ENCODE measurements around the gene DBI. TPM values are rescaled to one million over a fixed set of nuclear protein-coding genes. Genes with fewer than 3 reads are reported as not detected.

The DBI gene
- total RNA-seq, 2 experiments from 2014 or later = 23.6 to 27.4 TPM

DNA sequence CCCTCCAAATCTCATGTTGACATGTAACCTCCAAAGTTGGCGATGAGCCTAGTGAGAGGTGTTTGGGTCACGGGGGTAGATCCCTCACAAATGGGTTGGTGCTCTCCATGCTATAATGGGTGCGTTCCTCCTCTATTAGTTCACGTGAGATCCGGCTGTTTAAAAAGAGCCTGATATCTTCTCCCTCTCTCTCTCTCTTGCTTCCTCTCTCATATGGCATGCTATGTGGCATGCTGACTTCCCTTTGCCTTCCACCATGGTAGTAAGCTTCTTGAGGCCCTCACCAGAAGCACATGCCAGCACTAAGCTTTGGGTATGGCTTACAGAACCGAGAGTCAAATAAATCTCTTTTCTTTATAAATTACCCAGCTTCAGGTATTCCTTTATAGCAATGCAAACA is 39.3 kb upstream of the DBI start:
- DNase-seq (no peak), ATAC-seq (ENCODE audit: poor library complexity) (no peak)
- no peak overlapping the region for H3K4me3 Mint-ChIP-seq
- Histone ChIP-seq H3K4me3 (ENCODE audit: low read length) (no peak overlapping the region), H3K4me1 (ENCODE audit: insufficient read depth, low read length) (no peaks in the 10 kb centered on the region), H3K9me3 (ENCODE audit: control insufficient read depth in 1 of 2, insufficient read depth in 1 of 2, low read length in 2 of 2) (no peaks in the 10 kb centered on the region), H3K27me3 (ENCODE audit: control insufficient read depth in 1 of 2, insufficient read depth in 2 of 2, low read length in 2 of 2) (no peaks in the 10 kb centered on the region), H3K27ac (ENCODE audit: low read depth in 1 of 2, low read length in 2 of 2) (no peak overlapping the region), H3K36me3 (ENCODE audit: insufficient read depth, low read length) (no peaks in the 10 kb centered on the region)
- no peak overlapping the region for H3K27ac Mint-ChIP-seq
- POLR2A ChIA-PET = no interaction called here
- no peaks in the 10 kb centered on the region for H3K9me3 Mint-ChIP-seq
- intact Hi-C loops (cut with DNase I, micrococcal nuclease) = no loop called here
- H3K4me1 Mint-ChIP-seq (ENCODE audit: low read depth) = no peaks in the 10 kb centered on the region
- CTCF ChIA-PET = interaction anchor here (0.8 kb wide), 1 partner anchor 16 kb away, joined by 4 read pairs; no protein-coding TSS in a partner anchor
- H3K27me3 Mint-ChIP-seq = no peaks in the 10 kb centered on the region
- TF ChIP-seq, protein P1, sequence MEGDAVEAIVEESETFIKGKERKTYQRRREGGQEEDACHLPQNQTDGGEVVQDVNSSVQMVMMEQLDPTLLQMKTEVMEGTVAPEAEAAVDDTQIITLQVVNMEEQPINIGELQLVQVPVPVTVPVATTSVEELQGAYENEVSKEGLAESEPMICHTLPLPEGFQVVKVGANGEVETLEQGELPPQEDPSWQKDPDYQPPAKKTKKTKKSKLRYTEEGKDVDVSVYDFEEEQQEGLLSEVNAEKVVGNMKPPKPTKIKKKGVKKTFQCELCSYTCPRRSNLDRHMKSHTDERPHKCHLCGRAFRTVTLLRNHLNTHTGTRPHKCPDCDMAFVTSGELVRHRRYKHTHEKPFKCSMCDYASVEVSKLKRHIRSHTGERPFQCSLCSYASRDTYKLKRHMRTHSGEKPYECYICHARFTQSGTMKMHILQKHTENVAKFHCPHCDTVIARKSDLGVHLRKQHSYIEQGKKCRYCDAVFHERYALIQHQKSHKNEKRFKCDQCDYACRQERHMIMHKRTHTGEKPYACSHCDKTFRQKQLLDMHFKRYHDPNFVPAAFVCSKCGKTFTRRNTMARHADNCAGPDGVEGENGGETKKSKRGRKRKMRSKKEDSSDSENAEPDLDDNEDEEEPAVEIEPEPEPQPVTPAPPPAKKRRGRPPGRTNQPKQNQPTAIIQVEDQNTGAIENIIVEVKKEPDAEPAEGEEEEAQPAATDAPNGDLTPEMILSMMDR (IDR thresholded peaks at IDR 0.05) = no peak
- no peaks in the 10 kb centered on the region for H3K36me3 Mint-ChIP-seq (ENCODE audit: low read depth)

DNA sequence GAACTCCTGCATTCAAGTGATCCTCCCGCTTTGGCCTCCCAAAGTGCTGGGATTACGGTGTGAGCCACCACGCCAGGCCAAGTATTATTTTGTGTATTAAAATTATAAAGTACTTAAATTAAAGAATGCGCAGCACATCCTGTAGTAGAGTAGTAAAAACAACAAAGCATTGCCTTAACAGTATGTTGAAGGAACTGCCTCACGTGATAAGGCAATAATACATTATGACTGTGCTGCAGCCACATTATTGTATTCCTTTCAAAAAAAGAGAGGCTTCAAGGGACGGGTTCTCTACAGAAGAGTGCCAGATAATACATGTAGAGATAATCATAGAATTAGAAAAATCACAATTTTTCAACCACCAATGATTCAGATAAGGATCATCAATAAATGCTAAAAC is 33.8 kb upstream of the DBI start:
- CTCF ChIA-PET = no interaction called here
- no peaks in the 10 kb centered on the region for H3K36me3 ChIP-seq (ENCODE audit: insufficient read depth, low read length)
- Mint-ChIP-seq H3K27me3 (no peaks in the 10 kb centered on the region), H3K4me3 (no peak overlapping the region), H3K4me1 (ENCODE audit: low read depth) (no peaks in the 10 kb centered on the region), H3K9me3 (no peaks in the 10 kb centered on the region), H3K36me3 (ENCODE audit: low read depth) (peaks cover 22% of the 10 kb centered on the region), H3K27ac (no peak overlapping the region)
- intact Hi-C loops (cut with DNase I, micrococcal nuclease) = no loop called here
- DNase-seq (no peak), ATAC-seq (ENCODE audit: poor library complexity) (no peak)
- POLR2A ChIA-PET = no interaction called here
- no peak overlapping the region for H3K4me3 ChIP-seq (ENCODE audit: low read length)
- H3K4me1 ChIP-seq (ENCODE audit: insufficient read depth, low read length) = no peaks in the 10 kb centered on the region
- H3K9me3 ChIP-seq (ENCODE audit: control insufficient read depth in 1 of 2, insufficient read depth in 1 of 2, low read length in 2 of 2) = no peaks in the 10 kb centered on the region
- TF ChIP-seq, protein P1 (IDR thresholded peaks at IDR 0.05) = no peak
- no peak overlapping the region for H3K27ac ChIP-seq (ENCODE audit: low read depth in 1 of 2, low read length in 2 of 2)
- H3K27me3 ChIP-seq (ENCODE audit: control insufficient read depth in 1 of 2, insufficient read depth in 2 of 2, low read length in 2 of 2) = no peaks in the 10 kb centered on the region

DNA sequence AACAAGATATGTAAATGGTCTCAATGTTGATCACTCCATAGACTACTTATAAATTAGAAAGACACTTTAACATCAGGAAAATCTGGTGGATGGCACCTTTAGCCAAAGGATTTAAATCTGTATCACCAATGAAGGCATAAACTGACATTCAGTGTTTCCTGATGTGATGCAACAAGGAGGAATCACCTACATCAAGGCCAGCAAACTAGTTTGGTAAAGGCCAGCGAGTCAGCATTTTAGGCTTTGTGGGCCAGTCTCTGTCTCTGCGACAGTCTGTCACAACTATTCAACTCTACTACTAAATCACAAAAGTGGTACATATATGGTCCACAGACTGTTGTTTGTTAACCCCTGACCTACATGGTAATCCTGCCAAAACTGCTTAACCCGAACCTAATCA is 33.4 kb upstream of the DBI start:
- intact Hi-C loops (cut with DNase I, micrococcal nuclease) = no loop called here
- no peaks in the 10 kb centered on the region for H3K36me3 ChIP-seq (ENCODE audit: insufficient read depth, low read length)
- no peak for DNase-seq
- H3K4me1 ChIP-seq (ENCODE audit: insufficient read depth, low read length) = no peaks in the 10 kb centered on the region
- Mint-ChIP-seq H3K9me3 (no peaks in the 10 kb centered on the region), H3K4me3 (no peak overlapping the region), H3K27me3 (no peaks in the 10 kb centered on the region), H3K27ac (no peak overlapping the region), H3K36me3 (ENCODE audit: low read depth) (peaks cover 22% of the 10 kb centered on the region), H3K4me1 (ENCODE audit: low read depth) (peaks cover 4% of the 10 kb centered on the region)
- no peak overlapping the region for H3K27ac ChIP-seq (ENCODE audit: low read depth in 1 of 2, low read length in 2 of 2)
- H3K4me3 ChIP-seq (ENCODE audit: low read length) = no peak overlapping the region
- TF ChIP-seq, protein P1 (IDR thresholded peaks at IDR 0.05) = no peak
- no peaks in the 10 kb centered on the region for H3K27me3 ChIP-seq (ENCODE audit: control insufficient read depth in 1 of 2, insufficient read depth in 2 of 2, low read length in 2 of 2)
- ChIA-PET CTCF (no interaction called here), POLR2A (no interaction called here)
- no peak for ATAC-seq (ENCODE audit: poor library complexity)
- no peaks in the 10 kb centered on the region for H3K9me3 ChIP-seq (ENCODE audit: control insufficient read depth in 1 of 2, insufficient read depth in 1 of 2, low read length in 2 of 2)
